ENCODE data around the gene PLCD3.
"Not testable (repeated sequence)": the region's sequence is repeated elsewhere in the genome, so short reads cannot be mapped to it uniquely, and the experiment has no call there.

Gene PLCD3

GRCh38 chr17:45132572-45133463 is 503 bp upstream of the PLCD3 start:
- DNase-seq, result peak; percentile 43

- no peak for DNase-seq
These were observed 547 bp downstream of the PLCD3 start for GRCh38 chr17:45131616-45132319.

GRCh38 chr17:45130681-45131615 is 1.4 kb downstream of the PLCD3 start:
- no peak for DNase-seq

- no peak for DNase-seq
These were observed 2.2 kb downstream of the PLCD3 start for GRCh38 chr17:45129940-45130680.

- peak; percentile 42 for DNase-seq
These were observed 2.8 kb downstream of the PLCD3 start for GRCh38 chr17:45129426-45129939.

- DNase-seq, result no peak
These were observed 3.3 kb downstream of the PLCD3 start for GRCh38 chr17:45128989-45129388.

GRCh38 chr17:45128331-45128730 is 4.0 kb downstream of the PLCD3 start:
- no peak for DNase-seq

- DNase-seq, result no peak
These were observed 4.6 kb downstream of the PLCD3 start for GRCh38 chr17:45127548-45128300.

GRCh38 chr17:45127207-45127547 is 5.1 kb downstream of the PLCD3 start:
- DNase-seq, result no peak

- DNase-seq, result no peak
These were observed 6.8 kb downstream of the PLCD3 start for GRCh38 chr17:45125509-45125908.

- DNase-seq, result not testable (repeated sequence)
These were observed 7.6 kb downstream of the PLCD3 start for GRCh38 chr17:45124797-45125122.

- DNase-seq, result no peak
These were observed 8.2 kb downstream of the PLCD3 start for GRCh38 chr17:45123930-45124796.

GRCh38 chr17:45123076-45123770 is 9.1 kb downstream of the PLCD3 start:
- no peak for DNase-seq

GRCh38 chr17:45121055-45121454 is 11.3 kb downstream of the PLCD3 start:
- DNase-seq, result no peak

GRCh38 chr17:45120558-45120957 is 11.8 kb downstream of the PLCD3 start:
- no peak for DNase-seq

GRCh38 chr17:45119964-45120363 is 12.4 kb downstream of the PLCD3 start:
- no peak for DNase-seq

GRCh38 chr17:45118691-45119090 is 13.6 kb downstream of the PLCD3 start:
- no peak for DNase-seq

- DNase-seq, result no peak
These were observed 14.3 kb downstream of the PLCD3 start for GRCh38 chr17:45117848-45118646.

- DNase-seq, result no peak
These were observed 15.0 kb downstream of the PLCD3 start for GRCh38 chr17:45117334-45117733.

Data from NCI-H524 treated with DMSO at 0.1 percent for 48 hours (cell line).